Measurements from ENCODE around the gene RNF157. TPM values are rescaled to one million over a fixed set of nuclear protein-coding genes. Genes with fewer than 3 reads are reported as not detected.
"Not testable (repeated sequence)": the region's sequence is repeated elsewhere in the genome, so short reads cannot be mapped to it uniquely, and the experiment has no call there.

Gene RNF157
- total RNA-seq, 1 donor, result 4.7 TPM

DNA sequence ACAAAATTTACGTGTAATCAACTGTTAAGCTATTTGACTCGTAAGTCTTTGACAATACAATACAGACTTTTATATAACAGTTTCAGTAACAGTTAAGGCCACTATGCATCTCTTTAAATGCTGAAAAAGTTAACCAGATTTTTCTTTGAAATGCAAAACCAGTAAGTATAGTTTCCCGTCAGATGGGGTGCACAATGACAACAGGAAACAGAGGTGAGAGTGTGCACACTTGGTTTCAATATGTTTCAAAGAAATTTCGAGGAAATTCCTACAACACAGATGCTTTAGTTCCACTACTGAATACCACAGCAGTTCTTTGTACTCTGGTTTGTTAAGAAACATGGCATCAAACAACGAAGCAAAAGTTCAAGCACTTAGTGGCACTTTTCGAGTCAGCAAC is 48.4 kb downstream of the RNF157 start:
- no peak overlapping the region for H3K4me3 ChIP-seq (ENCODE audit: low read depth, low read length)
- DNase-seq (ENCODE audit: low read depth), result no peak
- TF ChIP-seq, protein P1, sequence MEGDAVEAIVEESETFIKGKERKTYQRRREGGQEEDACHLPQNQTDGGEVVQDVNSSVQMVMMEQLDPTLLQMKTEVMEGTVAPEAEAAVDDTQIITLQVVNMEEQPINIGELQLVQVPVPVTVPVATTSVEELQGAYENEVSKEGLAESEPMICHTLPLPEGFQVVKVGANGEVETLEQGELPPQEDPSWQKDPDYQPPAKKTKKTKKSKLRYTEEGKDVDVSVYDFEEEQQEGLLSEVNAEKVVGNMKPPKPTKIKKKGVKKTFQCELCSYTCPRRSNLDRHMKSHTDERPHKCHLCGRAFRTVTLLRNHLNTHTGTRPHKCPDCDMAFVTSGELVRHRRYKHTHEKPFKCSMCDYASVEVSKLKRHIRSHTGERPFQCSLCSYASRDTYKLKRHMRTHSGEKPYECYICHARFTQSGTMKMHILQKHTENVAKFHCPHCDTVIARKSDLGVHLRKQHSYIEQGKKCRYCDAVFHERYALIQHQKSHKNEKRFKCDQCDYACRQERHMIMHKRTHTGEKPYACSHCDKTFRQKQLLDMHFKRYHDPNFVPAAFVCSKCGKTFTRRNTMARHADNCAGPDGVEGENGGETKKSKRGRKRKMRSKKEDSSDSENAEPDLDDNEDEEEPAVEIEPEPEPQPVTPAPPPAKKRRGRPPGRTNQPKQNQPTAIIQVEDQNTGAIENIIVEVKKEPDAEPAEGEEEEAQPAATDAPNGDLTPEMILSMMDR (IDR thresholded peaks at IDR 0.05; ENCODE audit: insufficient read depth, low read depth, low read length), result no peak

DNA sequence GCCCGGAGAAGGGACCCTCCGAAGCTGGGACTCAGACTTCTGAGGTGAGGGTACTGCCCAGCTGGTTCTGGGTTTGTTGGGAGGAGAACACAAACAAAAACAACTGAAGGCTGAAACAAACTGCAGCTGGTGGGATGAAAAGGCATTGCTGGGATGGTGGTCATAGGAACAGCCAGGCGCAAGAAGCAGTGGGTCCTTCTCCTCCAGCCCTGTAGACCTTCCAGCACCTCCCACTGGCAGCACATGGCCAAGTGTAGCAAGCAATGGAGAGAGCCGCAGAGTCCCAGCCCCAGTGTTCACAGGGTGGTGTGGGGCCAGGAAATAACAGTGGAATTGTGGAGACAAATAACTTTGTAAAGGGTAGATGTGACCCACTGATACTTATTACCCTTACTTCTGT is 50.6 kb downstream of the RNF157 start:
- no peak overlapping the region for H3K4me3 ChIP-seq (ENCODE audit: low read depth, low read length)
- TF ChIP-seq, protein P1 (IDR thresholded peaks at IDR 0.05; ENCODE audit: insufficient read depth, low read depth, low read length), result no peak
- DNase-seq (ENCODE audit: low read depth), result no peak

DNA sequence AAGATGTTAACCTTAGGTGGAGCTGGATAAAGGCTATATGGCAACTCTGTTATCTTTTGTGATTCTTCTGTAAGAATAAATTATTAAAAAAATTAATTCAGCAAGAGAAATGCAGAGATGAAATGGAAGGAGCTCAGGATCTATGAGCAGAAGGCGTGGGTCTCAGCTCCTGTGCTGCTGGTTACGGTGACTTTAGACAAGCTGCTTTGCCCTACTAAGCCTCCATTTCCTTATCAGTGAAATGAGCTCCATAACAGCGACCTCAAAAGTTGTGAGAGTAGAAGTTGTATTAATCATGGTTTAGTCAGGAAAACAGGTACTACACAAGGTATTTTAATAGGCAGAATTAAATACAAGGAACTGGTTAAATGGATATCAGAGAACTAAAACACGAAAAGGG is 51.0 kb downstream of the RNF157 start:
- TF ChIP-seq, protein P1 (IDR thresholded peaks at IDR 0.05; ENCODE audit: insufficient read depth, low read depth, low read length), result no peak
- H3K4me3 ChIP-seq (ENCODE audit: low read depth, low read length), result no peak overlapping the region
- DNase-seq (ENCODE audit: low read depth), result no peak

DNA sequence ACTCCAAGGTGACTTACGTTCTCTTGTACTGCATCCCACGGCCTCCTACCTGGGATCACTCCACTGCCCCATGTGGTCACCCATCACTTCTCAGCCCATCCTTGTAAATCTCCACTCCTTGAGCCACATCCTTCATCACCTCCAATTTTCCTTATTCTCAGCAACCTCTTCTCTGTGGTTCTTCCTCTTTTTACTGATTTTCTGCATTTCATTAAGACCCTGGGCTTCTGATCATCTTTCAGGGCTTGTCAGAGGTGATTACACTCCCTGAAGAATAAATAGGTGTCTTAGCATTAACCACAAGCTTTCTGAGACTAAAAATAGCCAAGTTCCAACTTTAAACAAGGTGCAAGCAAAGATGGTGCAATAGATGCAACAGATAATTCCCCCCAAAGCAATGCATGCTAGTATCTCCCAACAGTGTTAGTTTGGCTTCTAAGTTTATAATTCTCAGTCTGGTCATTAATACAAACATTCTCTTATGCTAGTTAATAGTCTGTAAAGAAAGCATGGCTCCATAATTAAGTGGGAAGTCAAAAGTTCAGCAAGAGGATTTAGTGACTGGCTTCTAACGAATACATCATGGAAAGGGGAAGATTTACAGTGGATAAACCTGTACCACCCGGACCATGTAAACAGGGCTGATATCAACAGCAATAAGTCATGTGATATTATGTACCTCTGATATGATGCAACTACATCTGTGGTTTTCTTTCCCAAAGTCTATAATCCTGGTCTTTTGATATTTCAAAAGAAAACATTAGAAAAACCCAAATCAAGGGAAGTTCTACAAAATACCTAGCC is 51.9 kb downstream of the RNF157 start:
- no peak overlapping the region for H3K4me3 ChIP-seq (ENCODE audit: low read depth, low read length)
- TF ChIP-seq, protein P1 (IDR thresholded peaks at IDR 0.05; ENCODE audit: insufficient read depth, low read depth, low read length), result no peak
- peak; percentile 68 for DNase-seq (ENCODE audit: low read depth)

DNA sequence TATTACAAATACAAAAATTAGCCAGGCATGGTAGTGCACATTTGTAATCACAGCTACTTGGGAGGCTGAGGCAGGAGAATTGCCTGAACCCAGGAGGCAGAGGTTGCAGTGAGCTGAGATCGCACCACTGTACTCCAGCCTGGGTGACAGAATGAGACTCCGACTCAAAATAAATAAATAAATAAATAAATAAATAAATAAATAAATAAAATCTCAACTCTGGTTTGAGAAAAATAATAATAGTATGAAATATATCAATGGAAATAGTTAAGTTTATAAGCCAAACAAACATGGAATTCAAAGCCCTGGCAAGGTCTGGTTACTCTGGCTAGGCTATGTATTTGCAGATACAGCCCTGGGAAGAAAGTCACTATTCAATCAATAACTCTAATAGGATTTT is 53.5 kb downstream of the RNF157 start:
- not testable (repeated sequence) for DNase-seq (ENCODE audit: low read depth); H3K4me3 ChIP-seq (ENCODE audit: low read depth, low read length)

DNA sequence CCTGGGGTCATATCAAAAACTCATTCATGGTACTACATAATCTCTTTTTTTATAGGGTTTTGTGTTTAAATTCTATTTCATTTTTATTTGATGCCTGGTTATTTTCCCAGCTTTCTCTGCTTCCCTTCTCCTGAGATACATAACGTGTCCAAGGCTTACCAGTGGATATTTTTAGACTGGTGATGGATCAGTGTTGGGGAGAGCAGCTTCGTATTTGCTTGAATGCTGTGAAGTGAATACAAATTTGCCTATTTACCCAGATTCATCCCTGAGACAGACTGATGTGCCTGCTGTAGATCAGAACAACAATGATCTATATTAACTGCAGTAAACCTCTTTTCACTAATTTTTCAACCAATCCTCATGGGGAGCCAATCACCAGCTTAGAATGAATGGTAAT is 56.0 kb downstream of the RNF157 start:
- no peak for DNase-seq (ENCODE audit: low read depth)
- H3K4me3 ChIP-seq (ENCODE audit: low read depth, low read length), result no peak overlapping the region
- TF ChIP-seq, protein P1 (IDR thresholded peaks at IDR 0.05; ENCODE audit: insufficient read depth, low read depth, low read length), result no peak

DNA sequence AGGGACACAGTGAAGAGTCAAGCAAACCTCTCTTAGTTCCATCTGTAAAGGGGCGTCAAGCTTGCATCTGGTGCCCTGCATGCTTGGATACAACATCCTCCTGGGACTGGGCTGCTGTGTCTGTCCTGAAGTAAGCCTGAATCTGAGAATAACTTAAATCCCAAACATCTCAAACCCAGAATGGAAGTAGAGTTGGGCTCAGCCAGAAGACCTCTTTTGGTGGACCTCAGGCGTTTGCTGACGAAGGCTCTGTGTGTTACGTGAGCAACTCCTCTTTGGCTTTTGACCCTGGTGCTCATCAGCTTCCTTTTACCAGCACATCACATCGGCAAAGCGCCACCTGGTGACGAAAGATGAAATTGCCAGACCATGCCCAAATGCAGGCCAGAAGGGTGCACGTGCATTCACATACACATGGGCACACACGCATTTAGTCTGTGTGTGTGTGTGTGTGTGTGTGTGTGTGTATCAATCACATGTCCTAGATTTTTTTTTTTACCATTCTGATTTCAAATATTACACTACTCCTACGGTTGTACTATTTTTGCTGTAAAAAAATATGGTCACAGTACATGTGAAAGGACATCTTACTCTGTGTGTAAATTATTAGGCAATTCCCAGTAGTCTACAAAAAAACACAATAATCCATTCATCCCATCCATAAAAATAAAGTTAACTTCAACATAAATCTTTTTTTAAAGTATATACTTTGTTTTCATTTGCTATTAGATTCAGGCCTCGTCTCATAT is 58.1 kb downstream of the RNF157 start:
- TF ChIP-seq, protein P1 (IDR thresholded peaks at IDR 0.05; ENCODE audit: insufficient read depth, low read depth, low read length), result peak; percentile 95
- H3K4me3 ChIP-seq (ENCODE audit: low read depth, low read length), result no peak overlapping the region
- peak; percentile 90 for DNase-seq (ENCODE audit: low read depth)

All from fibroblast of villous mesenchyme (primary cell).